ENCODE results near the gene AKNA. TPM values are rescaled to one million over a fixed set of nuclear protein-coding genes. Genes with fewer than 3 reads are reported as not detected.

The AKNA gene
- total RNA-seq, 1 experiment from 2014 or later = 20.6 TPM

- BruUV-seq (replicated peaks) = no TSS peak
- H4K20me1 ChIP-seq (ENCODE audit: insufficient read depth) = no peaks in the 10 kb centered on the region
- POLR2A ChIA-PET = no interaction called here
- CTCF ChIA-PET = interaction anchor here (0.9 to 6.7 kb wide), 3 partner anchors 70 to 218 kb away, joined by 3 to 48 read pairs (median 5); no protein-coding TSS in a partner anchor
- no peak overlapping the region for H2AFZ ChIP-seq (ENCODE audit: low read depth, low read length, poor library complexity, severe bottlenecking)
- H3K79me2 ChIP-seq (ENCODE audit: insufficient read depth, low read length) = no peaks in the 10 kb centered on the region
- no peaks in the 10 kb centered on the region for H3K9me2 ChIP-seq (ENCODE audit: insufficient read depth)
- peak; percentile 35 for DNase-seq (ENCODE audit: low read depth, low spot score)
- H3K27me3 ChIP-seq (ENCODE audit: insufficient read depth, low read length) = no peaks in the 10 kb centered on the region
- no peak overlapping the region for H3K27ac ChIP-seq (ENCODE audit: low read depth, low read length)
- H3K9ac ChIP-seq (ENCODE audit: low read length) = no peak overlapping the region
- no peak overlapping the region for H3K4me3 ChIP-seq (replicated peaks in 1 of 2; ENCODE audit: low read depth in 1 of 2, low read length in 2 of 2)
- H3K4me1 ChIP-seq (ENCODE audit: control insufficient read depth in 1 of 2, insufficient read depth in 2 of 2, low read length in 2 of 2) = no peaks in the 10 kb centered on the region
- no peaks in the 10 kb centered on the region for H3K9me3 ChIP-seq (ENCODE audit: control insufficient read depth in 1 of 2, insufficient read depth in 1 of 2, low read depth in 1 of 2, low read length in 2 of 2)
- H3K36me3 ChIP-seq (ENCODE audit: control insufficient read depth in 1 of 2, insufficient read depth in 2 of 2, low read length in 2 of 2) = no peaks in the 10 kb centered on the region
- TF ChIP-seq RAD21 (IDR thresholded peaks at IDR 0.05; ENCODE audit: low read depth) = peak; percentile 88
- TF ChIP-seq, protein P1, sequence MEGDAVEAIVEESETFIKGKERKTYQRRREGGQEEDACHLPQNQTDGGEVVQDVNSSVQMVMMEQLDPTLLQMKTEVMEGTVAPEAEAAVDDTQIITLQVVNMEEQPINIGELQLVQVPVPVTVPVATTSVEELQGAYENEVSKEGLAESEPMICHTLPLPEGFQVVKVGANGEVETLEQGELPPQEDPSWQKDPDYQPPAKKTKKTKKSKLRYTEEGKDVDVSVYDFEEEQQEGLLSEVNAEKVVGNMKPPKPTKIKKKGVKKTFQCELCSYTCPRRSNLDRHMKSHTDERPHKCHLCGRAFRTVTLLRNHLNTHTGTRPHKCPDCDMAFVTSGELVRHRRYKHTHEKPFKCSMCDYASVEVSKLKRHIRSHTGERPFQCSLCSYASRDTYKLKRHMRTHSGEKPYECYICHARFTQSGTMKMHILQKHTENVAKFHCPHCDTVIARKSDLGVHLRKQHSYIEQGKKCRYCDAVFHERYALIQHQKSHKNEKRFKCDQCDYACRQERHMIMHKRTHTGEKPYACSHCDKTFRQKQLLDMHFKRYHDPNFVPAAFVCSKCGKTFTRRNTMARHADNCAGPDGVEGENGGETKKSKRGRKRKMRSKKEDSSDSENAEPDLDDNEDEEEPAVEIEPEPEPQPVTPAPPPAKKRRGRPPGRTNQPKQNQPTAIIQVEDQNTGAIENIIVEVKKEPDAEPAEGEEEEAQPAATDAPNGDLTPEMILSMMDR (IDR thresholded peaks at IDR 0.05 in 2 of 3, conservative IDR thresholded peaks at IDR 0.05 in 1 of 3; ENCODE audit: borderline replicate concordance in 1 of 3, insufficient read depth in 1 of 3, low read depth in 2 of 3, low read length in 2 of 3) = peak; percentile 62 to 79 (median 70)
- TF ChIP-seq ZNF274 (IDR thresholded peaks at IDR 0.05; ENCODE audit: low read depth, low read length) = no peak
- peak; percentile 93 for ATAC-seq
- RAD21 ChIA-PET (ENCODE audit: low non-redundant PET in 1 of 2, low total read pairs in 2 of 2, uncharacterized antibody in 2 of 2, unreplicated experiment in 2 of 2) = interaction anchor here (1.0 to 1.8 kb wide), 2 partner anchors 218 to 219 kb away, joined by 5 to 6 read pairs; no protein-coding TSS in a partner anchor
- no peak overlapping the region for H3K4me2 ChIP-seq (ENCODE audit: low read length)
- intact Hi-C loops (cut with micrococcal nuclease) = loop anchor here (1.0 to 10.0 kb wide), 4 partner anchors 72 to 580 kb away; no protein-coding TSS in a partner anchor
Observed at GRCh38 chr9:114434878-114435311, 47.1 kb upstream of the AKNA start.

- H3K36me3 ChIP-seq (ENCODE audit: control insufficient read depth in 1 of 2, insufficient read depth in 2 of 2, low read length in 2 of 2) = no peaks in the 10 kb centered on the region
- no peaks in the 10 kb centered on the region for H3K79me2 ChIP-seq (ENCODE audit: insufficient read depth, low read length)
- no peak overlapping the region for H2AFZ ChIP-seq (ENCODE audit: low read depth, low read length, poor library complexity, severe bottlenecking)
- no peaks in the 10 kb centered on the region for H3K27me3 ChIP-seq (ENCODE audit: insufficient read depth, low read length)
- ChIA-PET POLR2A (no interaction called here), CTCF (interaction anchor here (6.7 kb wide), 1 partner anchor 219 kb away, joined by 48 read pairs; no protein-coding TSS in a partner anchor), RAD21 (ENCODE audit: low non-redundant PET in 1 of 2, low total read pairs in 2 of 2, uncharacterized antibody in 2 of 2, unreplicated experiment in 2 of 2) (interaction anchor here in 1 of 2 experiments (1.2 kb wide), 1 partner anchor 219 kb away, joined by 3 read pairs; no protein-coding TSS in a partner anchor)
- H3K9ac ChIP-seq (ENCODE audit: low read length) = no peak overlapping the region
- H3K4me2 ChIP-seq (ENCODE audit: low read length) = no peak overlapping the region
- no peak for ATAC-seq
- no peak overlapping the region for H3K27ac ChIP-seq (ENCODE audit: low read depth, low read length)
- BruUV-seq (replicated peaks) = no TSS peak
- no peaks in the 10 kb centered on the region for H3K4me1 ChIP-seq (ENCODE audit: control insufficient read depth in 1 of 2, insufficient read depth in 2 of 2, low read length in 2 of 2)
- intact Hi-C loops (cut with micrococcal nuclease) = loop anchor here (1.0 to 10.0 kb wide), 4 partner anchors 74 to 581 kb away; no protein-coding TSS in a partner anchor
- no peaks in the 10 kb centered on the region for H3K9me2 ChIP-seq (ENCODE audit: insufficient read depth)
- no peak for DNase-seq (ENCODE audit: low read depth, low spot score)
- no peak overlapping the region for H3K4me3 ChIP-seq (replicated peaks in 1 of 2; ENCODE audit: low read depth in 1 of 2, low read length in 2 of 2)
- H3K9me3 ChIP-seq (ENCODE audit: control insufficient read depth in 1 of 2, insufficient read depth in 1 of 2, low read depth in 1 of 2, low read length in 2 of 2) = no peaks in the 10 kb centered on the region
- H4K20me1 ChIP-seq (ENCODE audit: insufficient read depth) = no peaks in the 10 kb centered on the region
- TF ChIP-seq ZNF274 (IDR thresholded peaks at IDR 0.05; ENCODE audit: low read depth, low read length) = no peak
- no peak for TF ChIP-seq MAX (IDR thresholded peaks at IDR 0.05)
- TF ChIP-seq POLR2A (IDR thresholded peaks at IDR 0.05; ENCODE audit: borderline replicate concordance, extremely low read depth, insufficient read depth, insufficient read length) = no peak
- no peak for TF ChIP-seq REST (IDR thresholded peaks at IDR 0.05; ENCODE audit: low read depth)
- TF ChIP-seq, protein P1 (IDR thresholded peaks at IDR 0.05 in 2 of 3, conservative IDR thresholded peaks at IDR 0.05 in 1 of 3; ENCODE audit: borderline replicate concordance in 1 of 3, insufficient read depth in 1 of 3, low read depth in 2 of 3, low read length in 2 of 3) = no peak
- TF ChIP-seq POLR2AphosphoS5 (IDR thresholded peaks at IDR 0.05; ENCODE audit: low read depth, low read length) = no peak
- no peak for TF ChIP-seq EZH2phosphoT487 (IDR thresholded peaks at IDR 0.05; ENCODE audit: borderline replicate concordance)
- TF ChIP-seq CBX3 (IDR thresholded peaks at IDR 0.05; ENCODE audit: low read depth) = no peak
Observed at GRCh38 chr9:114433720-114434255, 46.0 kb upstream of the AKNA start.
